ENCODE measurements around the gene PTK7. TPM values are rescaled to one million over a fixed set of nuclear protein-coding genes. Genes with fewer than 3 reads are reported as not detected.

Gene PTK7
- total and polyA plus RNA-seq, 2 of the 8 experiments (the other 6 are each of a cell fraction or from before 2014, with no cell fraction given): 110 to 138 TPM

DNA sequence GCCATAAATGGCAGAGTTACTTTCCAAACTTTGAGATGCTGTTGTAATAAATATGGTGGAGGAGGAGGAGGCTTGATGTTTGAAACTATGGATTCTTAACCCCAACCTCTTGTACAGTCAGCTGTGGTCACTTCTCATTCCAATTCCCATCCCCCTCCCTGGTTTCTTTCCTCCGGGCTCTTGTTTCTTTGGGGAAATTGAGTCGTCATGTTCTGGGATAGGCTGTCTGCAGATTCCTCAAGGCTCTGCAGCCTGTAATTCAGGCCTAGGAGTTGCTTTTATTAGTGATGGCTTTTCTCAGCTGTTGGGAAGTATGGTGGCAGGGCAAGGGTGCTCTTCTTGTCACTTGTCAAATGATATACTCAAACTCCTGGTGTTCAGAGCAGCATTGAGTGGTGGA is 2.6 kb downstream of the PTK7 start:
- H3K4me2 ChIP-seq (ENCODE audit: insufficient read depth in 1 of 2, low read depth in 2 of 2, low read length in 2 of 2): peak overlapping the region in 1 of 2 experiments; percentile 68; a peak in 1 of 4 replicates
- no peak overlapping the region for H3K4me3 ChIP-seq (ENCODE audit: extremely low read depth in 1 of 4, insufficient read depth in 2 of 4, low read depth in 3 of 4, low read length in 4 of 4)
- no peak overlapping the region for H3K27ac ChIP-seq (ENCODE audit: low read depth, low read length)
- DNase-seq (ENCODE audit: low read depth in 1 of 2, low spot score in 2 of 2): no peak
- H4K91ac ChIP-seq (replicated peaks; ENCODE audit: insufficient read length, low read length): no peak overlapping the region
- no peaks in the 10 kb centered on the region; a peak in 1 of 8 replicates for H3K36me3 ChIP-seq (ENCODE audit: control insufficient read depth in 2 of 4, insufficient read depth in 4 of 4, low read length in 3 of 4)
- H3K14ac ChIP-seq (ENCODE audit: insufficient read length): no peak overlapping the region
- H2BK20ac ChIP-seq (ENCODE audit: low read length): no peak overlapping the region
- no peak overlapping the region for H3K23ac ChIP-seq (ENCODE audit: insufficient read length)
- H3K4me1 ChIP-seq (replicated peaks in 1 of 4; ENCODE audit: control insufficient read depth in 3 of 4, insufficient read depth in 4 of 4, low read length in 3 of 4): peaks cover 7 to 23% (median 13%) of the 10 kb centered on the region in 4 experiments; a peak in 6 of 7 replicates
- H3K4ac ChIP-seq (replicated peaks; ENCODE audit: insufficient read length, low read depth, low read length): no peak overlapping the region
- H3K56ac ChIP-seq (replicated peaks; ENCODE audit: insufficient read length, low read depth, low read length): no peak overlapping the region
- H2AK5ac ChIP-seq (ENCODE audit: low read depth, low read length): no peak overlapping the region
- no peak overlapping the region for H2BK120ac ChIP-seq (replicated peaks; ENCODE audit: low read depth, low read length)
- peaks cover 16% of the 10 kb centered on the region for H3K79me1 ChIP-seq (ENCODE audit: low read depth, low read length)
- H2BK12ac ChIP-seq (ENCODE audit: low read depth, low read length): no peak overlapping the region
- no peak overlapping the region for H2BK15ac ChIP-seq (ENCODE audit: low read length)
- H4K5ac ChIP-seq (ENCODE audit: insufficient read length, low read depth, low read length): no peak overlapping the region
- no peak overlapping the region for H4K8ac ChIP-seq (ENCODE audit: extremely low read depth, insufficient read depth, low read length)
- no peaks in the 10 kb centered on the region for H3K9me3 ChIP-seq (ENCODE audit: insufficient read depth in 2 of 2, low read depth in 1 of 2, low read length in 1 of 2)
- H3K79me2 ChIP-seq (ENCODE audit: control insufficient read depth in 1 of 2, insufficient read depth in 2 of 2, low read length in 2 of 2): peaks cover 12 to 68% of the 10 kb centered on the region in 2 experiments
- no peak for FAIRE-seq
- H3K9ac ChIP-seq (replicated peaks in 1 of 4; ENCODE audit: extremely low read depth in 1 of 4, low read depth in 3 of 4, low read length in 3 of 4): no peak overlapping the region
- whole genome bisulfite sequencing, 2 experiments (ENCODE audit: extremely low coverage in 1 of 2, insufficient coverage in 1 of 2, insufficient read length in 1 of 2, insufficient replicate concordance in 2 of 2, low coverage in 1 of 2, low lambda C conversion rate in 2 of 2, missing lambda C conversion rate in 1 of 2): 80% methylated on average over 2 of the region's 2 CpGs; no CpG with 5 or more reads in 1 of the 2 experiments
- H2BK5ac ChIP-seq (ENCODE audit: low read depth, low read length): no peak overlapping the region
- no peak overlapping the region for H3K18ac ChIP-seq (ENCODE audit: extremely low read depth, low read length)
- POLR2A ChIA-PET (ENCODE audit: partially characterized antibody): interaction anchor here (0.9 to 5.0 kb wide), 3 partner anchors 12 to 65 kb away, joined by 3 to 30 read pairs (median 5); partner anchors contain the start of genes KLC4 and MRPL2
- peaks cover 10% of the 10 kb centered on the region; the same call in 1 of the 2 replicates for H3K23me2 ChIP-seq (ENCODE audit: low read depth, low read length)
- H3K27me3 ChIP-seq (replicated peaks in 1 of 4; ENCODE audit: control insufficient read depth in 3 of 4, extremely low read depth in 1 of 4, insufficient read depth in 3 of 4, low read length in 3 of 4): 0 out of 7 replicates have a peak, but pooled peaks cover 0 to 2% (median 0%) of the 10 kb centered on the region in 4 experiments
- H2AFZ ChIP-seq (ENCODE audit: low read length): no peak overlapping the region
- CTCF ChIA-PET (ENCODE audit: partially characterized antibody): interaction anchor here (0.6 to 4.8 kb wide), 6 partner anchors 8 to 65 kb away, joined by 3 to 40 read pairs (median 3); no protein-coding TSS in a partner anchor
- H4K20me1 ChIP-seq (replicated peaks in 1 of 2; ENCODE audit: control insufficient read depth in 1 of 2, insufficient read depth in 2 of 2, low read length in 2 of 2): peaks cover 19 to 21% of the 10 kb centered on the region in 2 experiments
